Nephron progenitor cell (in vitro differentiated cells): ENCODE measurements around the gene OR1F1.

Source experiments
- DNase-seq: peaks from one replicate; pipeline ENCODE4 v3.0.0; 2021
- H3K27ac Mint-ChIP-seq: 2 replicates; pipeline ENCODE4 v1.8.0; 2021; ENCODE audit warnings: mild to moderate bottlenecking, moderate library complexity, mixed read lengths
- H3K27me3 Mint-ChIP-seq: 2 replicates; pipeline ENCODE4 v1.8.0; 2021; ENCODE audit warnings: mild to moderate bottlenecking, low read depth, mixed read lengths; ENCODE audit not compliant: poor library complexity
- H3K36me3 Mint-ChIP-seq: 2 replicates; pipeline ENCODE4 v1.8.0; 2021; ENCODE audit warnings: low read depth, mixed read lengths
- H3K4me1 Mint-ChIP-seq: 2 replicates; pipeline ENCODE4 v1.8.0; 2021; ENCODE audit warnings: mixed read lengths
- H3K4me3 Mint-ChIP-seq: 2 replicates; pipeline ENCODE4 v1.8.0; 2021; ENCODE audit warnings: mild to moderate bottlenecking, moderate library complexity, mixed read lengths
- H3K9me3 Mint-ChIP-seq: 2 replicates; pipeline ENCODE4 v1.8.0; 2021; ENCODE audit warnings: mild to moderate bottlenecking, moderate library complexity, mixed read lengths
- TF ChIP-seq, protein P1 (sequence below): fragments of 200-600 bp; sonication (generic); IDR thresholded peaks from 2 replicates; pipeline ENCODE4 v1.5.0; 2021; ENCODE audit warnings: antibody characterized with exemption

Gene OR1F1

DNA sequence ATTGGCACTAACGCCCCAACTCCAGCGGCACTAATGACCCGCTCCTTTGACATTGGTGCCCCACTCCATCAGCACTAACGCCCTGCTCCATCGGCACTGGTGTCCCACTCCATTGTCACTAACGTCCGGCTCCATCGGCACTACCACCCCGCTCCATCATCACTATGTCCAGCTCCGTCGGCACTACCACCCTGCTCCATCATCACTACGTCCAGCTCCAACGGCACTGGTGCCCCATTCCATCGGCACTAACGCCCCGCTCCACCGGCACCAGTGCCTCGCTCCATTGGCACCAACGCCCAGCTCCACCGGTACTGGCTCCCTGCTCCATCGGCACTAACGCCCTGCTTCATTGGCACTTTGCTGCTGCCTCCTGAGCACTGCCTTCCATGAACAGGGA, 45.7 kb upstream of the OR1F1 start:
- H3K4me3 Mint-ChIP-seq = no peak overlapping the region
- H3K9me3 Mint-ChIP-seq = no peaks in the 10 kb centered on the region
- no peak for DNase-seq
- H3K27ac Mint-ChIP-seq = no peak overlapping the region
- H3K36me3 Mint-ChIP-seq = peaks cover 7% of the 10 kb centered on the region
- peaks cover 12% of the 10 kb centered on the region for H3K4me1 Mint-ChIP-seq
- TF ChIP-seq, protein P1, sequence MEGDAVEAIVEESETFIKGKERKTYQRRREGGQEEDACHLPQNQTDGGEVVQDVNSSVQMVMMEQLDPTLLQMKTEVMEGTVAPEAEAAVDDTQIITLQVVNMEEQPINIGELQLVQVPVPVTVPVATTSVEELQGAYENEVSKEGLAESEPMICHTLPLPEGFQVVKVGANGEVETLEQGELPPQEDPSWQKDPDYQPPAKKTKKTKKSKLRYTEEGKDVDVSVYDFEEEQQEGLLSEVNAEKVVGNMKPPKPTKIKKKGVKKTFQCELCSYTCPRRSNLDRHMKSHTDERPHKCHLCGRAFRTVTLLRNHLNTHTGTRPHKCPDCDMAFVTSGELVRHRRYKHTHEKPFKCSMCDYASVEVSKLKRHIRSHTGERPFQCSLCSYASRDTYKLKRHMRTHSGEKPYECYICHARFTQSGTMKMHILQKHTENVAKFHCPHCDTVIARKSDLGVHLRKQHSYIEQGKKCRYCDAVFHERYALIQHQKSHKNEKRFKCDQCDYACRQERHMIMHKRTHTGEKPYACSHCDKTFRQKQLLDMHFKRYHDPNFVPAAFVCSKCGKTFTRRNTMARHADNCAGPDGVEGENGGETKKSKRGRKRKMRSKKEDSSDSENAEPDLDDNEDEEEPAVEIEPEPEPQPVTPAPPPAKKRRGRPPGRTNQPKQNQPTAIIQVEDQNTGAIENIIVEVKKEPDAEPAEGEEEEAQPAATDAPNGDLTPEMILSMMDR = no peak
- H3K27me3 Mint-ChIP-seq = peaks cover 13% of the 10 kb centered on the region

DNA sequence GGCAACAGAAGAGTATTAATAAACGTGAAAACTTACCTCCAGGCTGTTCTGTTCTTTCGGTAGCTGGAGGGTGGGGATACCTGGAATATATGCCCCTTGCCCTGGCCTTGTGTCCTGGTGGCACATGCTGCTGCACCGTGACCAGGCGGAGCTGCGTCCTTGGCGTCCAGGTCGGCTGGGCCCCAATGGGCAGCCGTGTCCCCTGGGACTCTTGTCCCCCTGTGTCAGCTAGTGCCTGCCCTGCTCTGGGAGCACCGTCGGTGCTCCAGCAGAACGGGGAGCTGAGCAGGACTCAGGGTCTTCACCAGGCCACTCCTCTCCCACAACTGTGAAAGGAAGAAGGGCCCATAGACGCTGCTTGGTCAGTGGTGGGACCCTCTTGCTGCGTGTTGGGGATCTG, 45.2 kb upstream of the OR1F1 start:
- H3K4me3 Mint-ChIP-seq = no peak overlapping the region
- DNase-seq = no peak
- peaks cover 13% of the 10 kb centered on the region for H3K27me3 Mint-ChIP-seq
- peaks cover 9% of the 10 kb centered on the region for H3K4me1 Mint-ChIP-seq
- H3K27ac Mint-ChIP-seq = no peak overlapping the region
- peaks cover 7% of the 10 kb centered on the region for H3K36me3 Mint-ChIP-seq
- no peaks in the 10 kb centered on the region for H3K9me3 Mint-ChIP-seq
- TF ChIP-seq, protein P1 = no peak

DNA sequence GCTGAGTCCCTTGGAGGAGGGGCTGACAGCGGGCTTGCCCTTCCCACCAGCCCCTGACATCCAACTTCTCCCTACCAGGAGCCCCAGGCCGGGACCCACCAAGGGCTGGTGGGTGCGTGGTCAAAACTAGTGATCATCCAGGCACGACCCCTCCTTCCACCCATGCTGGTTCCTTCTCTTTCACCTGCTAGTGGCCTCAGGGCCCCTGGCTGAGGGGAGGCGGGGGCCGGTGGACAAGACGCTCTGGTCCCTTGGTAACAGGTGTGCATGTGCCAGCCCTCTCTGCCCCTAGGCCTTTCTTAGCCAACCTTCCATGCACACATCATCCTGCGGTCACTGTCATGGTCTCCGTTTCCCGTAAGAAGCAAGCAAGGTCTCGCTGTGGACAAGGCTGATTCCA, 44.8 kb upstream of the OR1F1 start:
- H3K4me3 Mint-ChIP-seq = no peak overlapping the region
- no peak overlapping the region for H3K27ac Mint-ChIP-seq
- peaks cover 7% of the 10 kb centered on the region for H3K36me3 Mint-ChIP-seq
- TF ChIP-seq, protein P1 = no peak
- H3K27me3 Mint-ChIP-seq = peaks cover 16% of the 10 kb centered on the region
- H3K9me3 Mint-ChIP-seq = no peaks in the 10 kb centered on the region
- H3K4me1 Mint-ChIP-seq = peaks cover 5% of the 10 kb centered on the region
- DNase-seq = no peak

DNA sequence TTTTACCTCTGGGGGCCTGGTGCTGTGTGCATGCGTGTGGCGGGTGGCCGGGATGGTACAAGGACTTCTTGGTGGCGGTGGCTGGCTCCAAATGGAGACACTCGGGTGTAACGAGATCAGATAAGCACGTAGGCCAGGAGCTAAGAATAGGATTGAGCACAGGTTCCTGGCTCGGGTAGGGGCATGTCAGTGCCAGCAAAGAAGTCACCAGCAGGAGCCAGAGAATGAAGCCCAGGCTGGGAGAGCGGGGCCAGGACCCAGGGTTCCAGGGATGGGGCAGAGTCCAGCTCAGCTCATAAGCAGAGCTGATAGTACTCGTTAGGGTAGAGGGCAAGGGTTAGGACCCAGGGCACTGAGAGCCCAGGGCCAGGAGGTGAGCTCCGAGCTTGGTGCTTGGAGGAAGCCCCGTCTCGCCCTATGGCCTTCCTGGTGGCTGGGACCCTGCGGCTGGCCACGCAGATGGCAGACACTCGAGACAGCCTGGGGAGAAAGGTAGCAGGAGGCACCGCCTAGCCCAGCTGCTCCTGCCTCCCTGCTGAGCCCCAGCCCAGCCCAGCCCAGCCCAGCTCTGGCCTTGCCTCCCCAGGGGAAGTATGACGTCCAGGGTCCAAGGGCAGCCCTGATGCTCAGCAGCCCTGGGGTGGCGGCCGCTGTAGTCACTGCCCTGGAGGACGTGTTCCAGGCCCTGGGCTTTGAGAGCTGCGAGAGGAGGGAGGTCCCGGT, 44.2 kb upstream of the OR1F1 start:
- no peaks in the 10 kb centered on the region for H3K9me3 Mint-ChIP-seq
- TF ChIP-seq, protein P1 = no peak
- H3K27me3 Mint-ChIP-seq = peaks cover 22% of the 10 kb centered on the region
- H3K27ac Mint-ChIP-seq = no peak overlapping the region
- no peak for DNase-seq
- H3K4me3 Mint-ChIP-seq = no peak overlapping the region
- H3K4me1 Mint-ChIP-seq = peaks cover 5% of the 10 kb centered on the region
- H3K36me3 Mint-ChIP-seq = peaks cover 7% of the 10 kb centered on the region

DNA sequence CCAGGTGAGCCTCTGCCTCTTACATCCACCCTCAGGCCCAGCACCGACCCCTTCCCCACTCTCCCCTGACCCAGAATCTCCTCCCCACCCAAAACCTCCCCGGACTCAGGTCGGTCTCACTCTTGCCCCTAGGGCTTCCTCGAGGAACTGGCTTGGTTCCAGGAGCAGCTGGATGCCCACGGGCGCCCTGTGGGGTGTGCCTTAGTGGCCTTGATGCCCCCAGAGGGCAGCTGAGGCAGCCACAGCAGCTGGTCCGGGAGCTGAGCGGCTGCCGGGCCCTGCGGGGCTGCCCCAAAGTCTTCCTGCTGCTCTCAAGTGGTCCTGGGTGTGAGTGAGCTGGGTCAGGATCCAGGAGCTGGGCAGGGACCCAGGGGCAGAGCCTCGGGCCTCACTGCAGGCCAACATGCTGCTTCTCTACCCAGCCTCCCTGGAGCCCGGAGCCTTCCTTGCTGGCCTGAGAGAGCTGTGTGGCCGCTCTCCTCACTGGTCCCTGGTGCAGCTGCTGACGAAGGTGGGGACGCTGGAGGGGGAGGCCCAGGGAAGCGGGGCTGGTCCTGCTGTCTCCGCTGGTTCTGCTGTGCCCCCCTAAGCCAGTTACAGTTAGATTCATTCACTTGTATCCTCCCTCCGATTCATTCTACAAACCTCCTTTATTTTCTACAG, 43.6 kb upstream of the OR1F1 start:
- TF ChIP-seq, protein P1 = no peak
- H3K27me3 Mint-ChIP-seq = peaks cover 26% of the 10 kb centered on the region
- no peaks in the 10 kb centered on the region for H3K9me3 Mint-ChIP-seq
- DNase-seq = no peak
- H3K4me1 Mint-ChIP-seq = no peaks in the 10 kb centered on the region
- no peak overlapping the region for H3K4me3 Mint-ChIP-seq
- H3K36me3 Mint-ChIP-seq = peaks cover 7% of the 10 kb centered on the region
- no peak overlapping the region for H3K27ac Mint-ChIP-seq

DNA sequence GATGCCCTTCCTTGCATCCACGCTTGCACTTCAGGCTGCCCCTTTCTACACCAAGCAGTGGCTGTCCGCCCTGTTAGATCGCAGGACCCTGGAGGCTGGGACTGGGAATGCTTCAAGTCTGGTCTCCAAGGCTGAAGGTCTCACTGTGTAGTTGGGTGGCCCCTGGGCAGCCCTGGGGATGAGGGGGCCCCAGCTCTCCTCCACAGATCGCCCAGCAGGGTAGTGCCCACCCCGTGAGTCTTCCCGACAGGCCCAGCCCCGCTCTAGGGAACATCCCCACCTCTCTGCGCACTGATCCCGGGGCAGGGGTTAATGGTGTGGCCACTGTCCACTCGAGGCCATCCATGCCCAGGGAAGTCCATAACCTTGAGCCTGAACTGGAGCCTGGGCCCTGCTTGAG, 42.9 kb upstream of the OR1F1 start:
- no peak overlapping the region for H3K27ac Mint-ChIP-seq

More for the DNA sequence above, 42.9 kb upstream of the OR1F1 start:
- no peaks in the 10 kb centered on the region for H3K4me1 Mint-ChIP-seq
- H3K4me3 Mint-ChIP-seq = no peak overlapping the region
- H3K27me3 Mint-ChIP-seq = peaks cover 27% of the 10 kb centered on the region
- no peak for DNase-seq
- TF ChIP-seq, protein P1 = no peak
- peaks cover 7% of the 10 kb centered on the region for H3K36me3 Mint-ChIP-seq
- H3K9me3 Mint-ChIP-seq = no peaks in the 10 kb centered on the region
